Right renal cortex interstitium (tissue), 3 donors: ENCODE results near the gene ZDBF2. TPM values are rescaled to one million over a fixed set of nuclear protein-coding genes. Genes with fewer than 3 reads are reported as not detected.
A peak's percentile ranks its signal among the peaks of the same experiment; 100 is the strongest.
"Not testable (repeated sequence)": the region's sequence is repeated elsewhere in the genome, so short reads cannot be mapped to it uniquely, and the experiment has no call there.

Experiments used
- DNase-seq, 3 donors: peaks; one replicate each; pipeline ENCODE4 v3.0.0-alpha.2; 2013; ENCODE audit warnings: low read depth in 3 of 3, low spot score in 2 of 3
- polyA plus RNA-seq, 3 donors: library from polyadenylated mRNA; unstranded; fragments of 120-200 nt; gene quantifications; one replicate each; pipeline ENCODE4 v1.2.1, GENCODE V29; 2013; ENCODE audit not compliant: insufficient read length in 3 of 3

ZDBF2 gene
- polyA plus RNA-seq: 10 to 100 TPM; 10.5 to 12.3 (median 10.5) TPM

- DNase-seq: peak in 1 of 3 donors; percentile 60
These were observed at the start of gene ZDBF2 for GRCh38 chr2:206274434-206275311. TSS of gene ZDBF2 (plus strand) at chr2:206274663. CDS start at chr2:206281850, 7,187 bp downstream.

GRCh38 chr2:206225435-206226232 is 48.8 kb upstream of the ZDBF2 start:
- no peak for DNase-seq

- DNase-seq: not testable (repeated sequence)
These were observed 45.8 kb upstream of the ZDBF2 start for GRCh38 chr2:206228636-206229035.

GRCh38 chr2:206229642-206230041 is 44.8 kb upstream of the ZDBF2 start:
- DNase-seq: no peak

- no peak for DNase-seq
These were observed 44.3 kb upstream of the ZDBF2 start for GRCh38 chr2:206230060-206230762.

- DNase-seq: no peak
These were observed 42.7 kb upstream of the ZDBF2 start for GRCh38 chr2:206231669-206232286.

GRCh38 chr2:206232287-206233035 is 42.0 kb upstream of the ZDBF2 start:
- DNase-seq: no peak

- no peak for DNase-seq
These were observed 35.3 kb upstream of the ZDBF2 start for GRCh38 chr2:206239157-206239556.

GRCh38 chr2:206240327-206240726 is 34.1 kb upstream of the ZDBF2 start:
- no peak for DNase-seq

GRCh38 chr2:206241736-206242135 is 32.7 kb upstream of the ZDBF2 start:
- no peak for DNase-seq

GRCh38 chr2:206245265-206245672 is 29.2 kb upstream of the ZDBF2 start:
- DNase-seq: no peak

GRCh38 chr2:206250041-206250897 is 24.2 kb upstream of the ZDBF2 start:
- DNase-seq: no peak

GRCh38 chr2:206253125-206253776 is 21.2 kb upstream of the ZDBF2 start:
- DNase-seq: no peak

- DNase-seq: no peak
These were observed 20.7 kb upstream of the ZDBF2 start for GRCh38 chr2:206253777-206254166.

GRCh38 chr2:206255003-206255402 is 19.5 kb upstream of the ZDBF2 start:
- DNase-seq: no peak

- no peak for DNase-seq
These were observed 17.7 kb upstream of the ZDBF2 start for GRCh38 chr2:206256706-206257205.

GRCh38 chr2:206257350-206257749 is 17.1 kb upstream of the ZDBF2 start:
- DNase-seq: no peak

GRCh38 chr2:206257861-206258260 is 16.6 kb upstream of the ZDBF2 start:
- DNase-seq: no peak
